PC-9 (cell line): Measurements from ENCODE around the gene BRINP2. TPM values are rescaled to one million over a fixed set of nuclear protein-coding genes. Genes with fewer than 3 reads are reported as not detected.

Experiments
- BruUV-seq: library from RNA; stranded (reverse); fragments of 400-500 nt; replicated peaks from 2 replicates; lab custom pipeline; 2021; lab: Mats Ljungman, UMichigan
- CTCF ChIA-PET: fragments of 300-600 bp; sonication (Branson Sonifier 250); formaldehyde crosslinking; loops from one replicate; lab custom pipeline; 2022; ENCODE audit warnings: antibody characterized with exemption; lab: Charles Lee
- POLR2A ChIA-PET: fragments of 300-600 bp; sonication (Branson Sonifier 250); formaldehyde crosslinking; loops from one replicate; lab custom pipeline; 2022; ENCODE audit warnings: antibody characterized with exemption; ENCODE audit not compliant: unreplicated experiment; lab: Charles Lee
- DNase-seq, 2 experiments: peaks; one replicate each; pipeline versions ENCODE4 v3.0.0 to v3.0.0-alpha.2; 2015 to 2022; ENCODE audit warnings: mixed read lengths in 1 of 2
- H2AFZ ChIP-seq: fragments of 200-600 bp; sonication (generic); 2 replicates; pipeline ENCODE4 v1.8.1; 2017; ENCODE audit warnings: antibody characterized with exemption
- H3F3A ChIP-seq: fragments of 200-600 bp; sonication (generic); 2 replicates; pipeline ENCODE4 v1.8.1; 2017; ENCODE audit warnings: antibody characterized with exemption, mild to moderate bottlenecking, low read depth; ENCODE audit not compliant: insufficient read depth
- H3K27ac ChIP-seq: fragments of 200-600 bp; sonication (generic); 2 replicates; pipeline ENCODE4 v1.6.1; 2016; ENCODE audit warnings: mixed run types
- H3K27me3 ChIP-seq: fragments of 200-600 bp; sonication (generic); 2 replicates; pipeline ENCODE4 v1.6.1; 2016; ENCODE audit warnings: low read depth, mixed run types; ENCODE audit not compliant: insufficient read depth
- H3K36me3 ChIP-seq: fragments of 200-600 bp; sonication (generic); 2 replicates; pipeline ENCODE4 v1.6.1; 2016; ENCODE audit warnings: low read depth, mixed run types
- H3K4me1 ChIP-seq: fragments of 200-600 bp; sonication (generic); replicated peaks from 2 replicates; pipeline ENCODE4 v1.6.1; 2016; ENCODE audit warnings: mixed run types; ENCODE audit not compliant: insufficient read depth
- H3K4me2 ChIP-seq: fragments of 200-600 bp; sonication (generic); 2 replicates; pipeline ENCODE4 v1.6.1; 2017; ENCODE audit warnings: mixed run types
- H3K4me3 ChIP-seq: fragments of 200-600 bp; sonication (generic); 2 replicates; pipeline ENCODE4 v1.6.1; 2016; ENCODE audit warnings: mixed run types
- H3K79me2 ChIP-seq: fragments of 200-600 bp; sonication (generic); 2 replicates; pipeline ENCODE4 v1.6.1; 2017; ENCODE audit warnings: low read depth, mixed run types
- H3K9me2 ChIP-seq: fragments of 200-600 bp; sonication (generic); 2 replicates; pipeline ENCODE4 v1.8.1; 2017; ENCODE audit warnings: mild to moderate bottlenecking; ENCODE audit not compliant: insufficient read depth
- H3K9me3 ChIP-seq: fragments of 200-600 bp; sonication (generic); 2 replicates; pipeline ENCODE4 v1.8.1; 2016; ENCODE audit warnings: low read depth; ENCODE audit not compliant: insufficient read depth
- H4K20me1 ChIP-seq: fragments of 200-600 bp; sonication (generic); 2 replicates; pipeline ENCODE4 v1.8.1; 2017; ENCODE audit not compliant: insufficient read depth
- EZH2 ChIP-seq: fragments of 200-600 bp; sonication (generic); IDR thresholded peaks from 2 replicates; pipeline ENCODE4 v1.8.0; 2017; ENCODE audit warnings: antibody characterized with exemption, low read depth
- intact Hi-C: fragments of 100-400 bp; cut with micrococcal nuclease; formaldehyde crosslinking; loops from one replicate; pipeline ENCODE4 v1.10.0; 2022; ENCODE audit not compliant: unreplicated experiment
- total RNA-seq: library from RNA; stranded (reverse); gene quantifications from 2 replicates; pipeline ENCODE4 v1.2.3, GENCODE V29; 2021
- TF ChIP-seq, protein P1 (sequence below): fragments of 200-600 bp; sonication (generic); conservative IDR thresholded peaks from 2 replicates; pipeline ENCODE4 v1.6.1; 2017; ENCODE audit warnings: mixed run types, antibody characterized with exemption, mild to moderate bottlenecking, moderate library complexity

Gene BRINP2
- total RNA-seq, 1 experiment from 2014 or later = not detected

DNA sequence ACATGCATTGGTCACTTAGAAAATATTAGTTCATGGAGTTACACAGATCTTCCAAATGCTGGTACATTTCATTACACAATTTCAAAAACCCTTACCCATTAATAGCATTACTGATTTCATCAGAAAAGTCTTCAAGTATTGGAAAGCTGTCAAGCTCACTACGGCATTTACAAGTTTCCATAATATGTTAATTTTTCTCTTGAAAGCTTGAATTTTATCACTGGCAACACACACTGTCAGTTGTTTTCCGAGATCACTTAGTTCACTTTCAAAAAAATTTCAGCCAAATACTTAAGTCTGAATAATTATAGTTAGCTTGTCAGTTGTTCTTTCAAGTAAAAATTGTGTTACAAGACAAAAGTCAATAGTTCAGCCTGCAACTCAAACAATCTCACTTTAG is 24.3 kb upstream of the BRINP2 start:
- H3F3A ChIP-seq = no peaks in the 10 kb centered on the region
- no peaks in the 10 kb centered on the region for H3K36me3 ChIP-seq
- no peak overlapping the region for H2AFZ ChIP-seq
- DNase-seq = no peak
- H3K9me3 ChIP-seq = no peaks in the 10 kb centered on the region
- no peaks in the 10 kb centered on the region for H3K27me3 ChIP-seq
- ChIA-PET CTCF (no interaction called here), POLR2A (no interaction called here)
- no peaks in the 10 kb centered on the region for H3K4me1 ChIP-seq
- intact Hi-C loops = no loop called here
- no peaks in the 10 kb centered on the region for H3K9me2 ChIP-seq
- no TSS peak for BruUV-seq
- H3K4me3 ChIP-seq = no peak overlapping the region
- TF ChIP-seq, protein P1, sequence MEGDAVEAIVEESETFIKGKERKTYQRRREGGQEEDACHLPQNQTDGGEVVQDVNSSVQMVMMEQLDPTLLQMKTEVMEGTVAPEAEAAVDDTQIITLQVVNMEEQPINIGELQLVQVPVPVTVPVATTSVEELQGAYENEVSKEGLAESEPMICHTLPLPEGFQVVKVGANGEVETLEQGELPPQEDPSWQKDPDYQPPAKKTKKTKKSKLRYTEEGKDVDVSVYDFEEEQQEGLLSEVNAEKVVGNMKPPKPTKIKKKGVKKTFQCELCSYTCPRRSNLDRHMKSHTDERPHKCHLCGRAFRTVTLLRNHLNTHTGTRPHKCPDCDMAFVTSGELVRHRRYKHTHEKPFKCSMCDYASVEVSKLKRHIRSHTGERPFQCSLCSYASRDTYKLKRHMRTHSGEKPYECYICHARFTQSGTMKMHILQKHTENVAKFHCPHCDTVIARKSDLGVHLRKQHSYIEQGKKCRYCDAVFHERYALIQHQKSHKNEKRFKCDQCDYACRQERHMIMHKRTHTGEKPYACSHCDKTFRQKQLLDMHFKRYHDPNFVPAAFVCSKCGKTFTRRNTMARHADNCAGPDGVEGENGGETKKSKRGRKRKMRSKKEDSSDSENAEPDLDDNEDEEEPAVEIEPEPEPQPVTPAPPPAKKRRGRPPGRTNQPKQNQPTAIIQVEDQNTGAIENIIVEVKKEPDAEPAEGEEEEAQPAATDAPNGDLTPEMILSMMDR = no peak
- TF ChIP-seq EZH2 = no peak
- no peaks in the 10 kb centered on the region for H4K20me1 ChIP-seq
- H3K79me2 ChIP-seq = no peaks in the 10 kb centered on the region
- H3K27ac ChIP-seq = no peak overlapping the region
- no peak overlapping the region for H3K4me2 ChIP-seq

DNA sequence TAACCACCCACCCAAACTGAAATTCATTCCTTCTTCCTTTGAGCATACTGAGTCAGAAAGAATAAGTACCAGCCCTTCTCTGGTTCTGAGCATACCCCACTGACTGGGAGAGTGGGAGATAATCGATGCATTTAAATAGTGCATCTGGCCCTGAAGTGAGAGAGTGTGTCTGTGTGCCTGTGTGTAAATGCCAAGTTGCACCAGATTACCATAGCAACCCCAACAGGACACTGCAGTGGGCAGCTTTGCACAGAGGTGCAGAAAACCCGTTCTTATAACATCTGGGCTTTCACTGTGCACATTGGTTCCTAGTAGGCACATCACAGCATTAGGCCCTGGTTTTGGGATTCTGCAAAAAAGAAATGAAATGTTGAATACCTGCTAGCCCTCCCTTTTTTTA is 8.5 kb upstream of the BRINP2 start:
- Histone ChIP-seq H3K79me2 (no peaks in the 10 kb centered on the region), H3F3A (no peaks in the 10 kb centered on the region), H3K9me3 (no peaks in the 10 kb centered on the region), H3K27me3 (no peaks in the 10 kb centered on the region), H4K20me1 (no peaks in the 10 kb centered on the region), H3K27ac (no peak overlapping the region), H3K4me2 (no peak overlapping the region), H2AFZ (no peak overlapping the region), H3K4me3 (no peak overlapping the region), H3K9me2 (no peaks in the 10 kb centered on the region), H3K4me1 (no peaks in the 10 kb centered on the region), H3K36me3 (no peaks in the 10 kb centered on the region)
- TF ChIP-seq, protein P1 = no peak
- no peak for TF ChIP-seq EZH2
- CTCF ChIA-PET = no interaction called here
- intact Hi-C loops = no loop called here
- no TSS peak for BruUV-seq
- no peak for DNase-seq
- POLR2A ChIA-PET = no interaction called here

DNA sequence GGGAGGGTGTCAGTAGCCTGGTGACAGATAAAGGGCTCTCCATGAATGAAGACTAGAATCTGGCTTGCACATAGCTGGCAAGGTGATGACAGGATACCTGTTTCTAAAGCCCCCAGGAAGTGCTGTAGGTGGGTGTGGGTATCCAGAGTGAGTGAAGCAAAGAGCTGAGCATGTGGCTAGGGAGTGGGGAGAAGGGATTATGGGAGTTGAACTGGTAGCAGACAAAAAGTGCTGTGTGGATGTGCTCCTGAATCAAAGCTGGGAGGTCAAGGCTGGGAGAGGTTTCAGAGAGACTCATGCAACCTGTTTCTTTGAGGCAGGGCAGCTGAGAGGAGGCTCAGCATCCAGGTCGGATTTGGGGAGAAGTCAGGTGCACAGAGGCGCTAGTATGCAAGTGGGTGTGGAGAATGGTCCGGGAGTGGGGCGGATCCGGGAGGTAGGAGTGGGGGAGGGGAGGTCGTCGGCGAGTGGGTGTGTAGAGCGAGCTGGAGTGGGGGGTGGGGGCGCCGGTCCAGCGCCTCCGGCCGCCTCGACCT is 6.8 kb upstream of the BRINP2 start:
- no TSS peak for BruUV-seq
- Histone ChIP-seq H3K27me3 (no peaks in the 10 kb centered on the region), H3K79me2 (no peaks in the 10 kb centered on the region), H3K4me1 (no peaks in the 10 kb centered on the region), H3K4me3 (no peak overlapping the region), H4K20me1 (no peaks in the 10 kb centered on the region), H3K9me2 (no peaks in the 10 kb centered on the region), H3F3A (no peaks in the 10 kb centered on the region), H3K4me2 (no peak overlapping the region), H3K27ac (no peak overlapping the region), H3K36me3 (no peaks in the 10 kb centered on the region), H2AFZ (no peak overlapping the region), H3K9me3 (no peaks in the 10 kb centered on the region)
- intact Hi-C loops = no loop called here
- no peak for DNase-seq
- CTCF ChIA-PET = no interaction called here
- TF ChIP-seq, protein P1 = no peak
- TF ChIP-seq EZH2 = no peak
- POLR2A ChIA-PET = no interaction called here
